C4-2B (cell line): Measurements from ENCODE around the gene AGBL4.

Experiments
- CTCF ChIP-seq: fragments of 450-650 bp; conservative IDR thresholded peaks from 2 replicates; pipeline ENCODE4 v1.5.1; 2017; ENCODE audit warnings: mild to moderate bottlenecking
- ZFX ChIP-seq: fragments of 450-650 bp; IDR thresholded peaks from 2 replicates; pipeline ENCODE4 v1.6.1; 2017

GRCh38 chr1:48767975-48768510, 1255.7 kb downstream of the AGBL4 start:
- TF ChIP-seq CTCF (no peak), ZFX (no peak)
